Activated gamma-delta T cell treated with Interleukin-2 at 50 U/mL for 16 hours (primary cell): ENCODE results near the gene FCHO1.

ENCODE experiments used
- DNase-seq: peaks from one replicate; pipeline ENCODE4 v3.0.0-alpha.2; 2020

Gene FCHO1, protein sequence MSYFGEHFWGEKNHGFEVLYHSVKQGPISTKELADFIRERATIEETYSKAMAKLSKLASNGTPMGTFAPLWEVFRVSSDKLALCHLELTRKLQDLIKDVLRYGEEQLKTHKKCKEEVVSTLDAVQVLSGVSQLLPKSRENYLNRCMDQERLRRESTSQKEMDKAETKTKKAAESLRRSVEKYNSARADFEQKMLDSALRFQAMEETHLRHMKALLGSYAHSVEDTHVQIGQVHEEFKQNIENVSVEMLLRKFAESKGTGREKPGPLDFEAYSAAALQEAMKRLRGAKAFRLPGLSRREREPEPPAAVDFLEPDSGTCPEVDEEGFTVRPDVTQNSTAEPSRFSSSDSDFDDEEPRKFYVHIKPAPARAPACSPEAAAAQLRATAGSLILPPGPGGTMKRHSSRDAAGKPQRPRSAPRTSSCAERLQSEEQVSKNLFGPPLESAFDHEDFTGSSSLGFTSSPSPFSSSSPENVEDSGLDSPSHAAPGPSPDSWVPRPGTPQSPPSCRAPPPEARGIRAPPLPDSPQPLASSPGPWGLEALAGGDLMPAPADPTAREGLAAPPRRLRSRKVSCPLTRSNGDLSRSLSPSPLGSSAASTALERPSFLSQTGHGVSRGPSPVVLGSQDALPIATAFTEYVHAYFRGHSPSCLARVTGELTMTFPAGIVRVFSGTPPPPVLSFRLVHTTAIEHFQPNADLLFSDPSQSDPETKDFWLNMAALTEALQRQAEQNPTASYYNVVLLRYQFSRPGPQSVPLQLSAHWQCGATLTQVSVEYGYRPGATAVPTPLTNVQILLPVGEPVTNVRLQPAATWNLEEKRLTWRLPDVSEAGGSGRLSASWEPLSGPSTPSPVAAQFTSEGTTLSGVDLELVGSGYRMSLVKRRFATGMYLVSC

DNA sequence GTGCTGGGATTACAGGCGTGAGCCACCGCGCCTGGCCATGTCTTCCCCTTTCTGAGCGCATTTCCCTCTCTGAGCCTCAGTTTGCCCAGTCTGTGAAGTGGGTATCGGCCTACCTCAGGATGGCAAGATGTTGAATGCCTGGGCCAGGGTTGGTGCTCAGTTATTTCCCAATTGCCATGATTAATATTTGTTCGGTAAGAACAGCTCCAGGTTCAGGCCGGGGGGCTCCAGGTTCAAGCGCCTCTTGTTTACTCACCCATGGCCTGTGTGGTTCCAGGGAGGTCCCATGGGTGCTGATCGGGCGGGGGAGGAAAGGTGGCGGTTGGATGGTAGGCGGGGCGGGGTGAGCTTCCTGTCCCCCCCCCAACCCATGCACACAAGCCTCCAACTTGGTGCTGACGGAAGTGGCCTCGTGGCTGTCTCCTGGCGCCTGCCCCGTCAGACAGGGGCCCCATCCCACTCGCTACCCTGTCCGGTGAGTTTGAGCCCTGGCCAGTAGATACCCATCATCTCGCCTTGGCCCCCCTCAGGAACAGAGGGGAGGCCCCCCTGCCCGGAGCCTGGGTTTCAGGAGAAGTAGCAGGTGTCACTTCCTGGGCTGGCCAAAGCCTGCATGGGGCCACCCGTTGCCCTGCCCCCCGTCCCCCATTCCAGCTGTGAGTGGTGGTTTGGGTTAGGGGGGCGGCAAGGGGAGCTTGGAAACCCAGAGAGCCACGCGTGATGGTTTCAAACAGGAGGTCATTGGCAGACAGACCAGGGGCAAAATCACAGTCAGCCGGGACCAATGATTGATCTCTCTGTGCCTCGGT is at the start of gene FCHO1:
Gene FCHO1, plus strand, starts transcription at position 375 of the 809 bp plus-strand sequence. CDS start 3,688 bp downstream, outside the sequence.
- peak; percentile 90 for DNase-seq

DNA sequence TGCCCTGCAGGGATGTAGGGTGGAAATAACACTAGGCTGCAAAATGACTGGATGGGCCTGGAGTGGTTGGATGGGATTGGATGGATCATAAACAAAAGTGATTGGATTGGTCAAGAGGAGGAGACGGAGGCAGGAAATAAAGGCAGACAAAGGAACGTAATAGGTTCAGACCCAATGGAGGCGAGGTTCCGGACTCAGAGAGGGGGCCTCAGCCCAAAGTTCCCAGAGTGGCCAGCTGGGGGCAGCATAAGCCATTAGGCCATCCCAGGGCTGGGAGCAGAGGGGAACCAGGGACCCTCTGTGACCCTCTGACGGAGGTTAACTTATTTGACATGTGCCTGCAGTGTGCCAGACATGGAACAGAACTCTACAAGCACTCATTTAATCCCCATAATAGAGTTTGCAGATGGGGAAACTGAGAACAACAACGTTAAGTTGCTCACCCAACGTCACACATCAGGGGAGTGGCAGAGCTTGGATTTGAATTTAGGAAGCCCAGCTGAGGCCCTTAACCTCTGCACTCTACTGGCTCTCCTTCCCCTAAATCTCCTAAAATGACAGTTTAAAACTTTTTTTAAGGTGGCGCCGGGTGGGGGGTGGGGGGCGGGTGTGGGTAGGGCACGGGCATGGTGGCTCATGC is 47.3 kb upstream of the FCHO1 start:
- DNase-seq: peak; percentile 72

DNA sequence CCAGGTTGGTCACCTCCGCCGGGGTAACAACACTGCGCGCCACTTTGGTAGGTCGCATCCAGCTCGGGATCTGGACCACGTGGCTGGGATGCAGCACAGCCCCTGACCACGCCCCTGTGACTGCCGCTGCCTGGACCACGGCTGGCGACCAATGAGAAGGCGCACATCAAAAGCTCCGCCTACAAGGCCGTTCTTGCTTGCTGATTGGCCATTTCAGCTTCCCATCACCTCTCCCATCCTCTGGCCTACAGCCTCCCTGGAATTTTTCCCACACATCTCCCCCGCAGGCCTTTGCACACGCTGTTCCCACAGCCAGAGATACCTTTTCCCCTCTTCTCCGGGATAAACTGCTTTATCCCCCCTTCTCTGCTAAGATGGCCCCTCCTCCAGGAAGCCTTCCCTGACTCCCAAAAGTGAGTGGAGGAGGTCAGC is 44.5 kb upstream of the FCHO1 start:
- no peak for DNase-seq

DNA sequence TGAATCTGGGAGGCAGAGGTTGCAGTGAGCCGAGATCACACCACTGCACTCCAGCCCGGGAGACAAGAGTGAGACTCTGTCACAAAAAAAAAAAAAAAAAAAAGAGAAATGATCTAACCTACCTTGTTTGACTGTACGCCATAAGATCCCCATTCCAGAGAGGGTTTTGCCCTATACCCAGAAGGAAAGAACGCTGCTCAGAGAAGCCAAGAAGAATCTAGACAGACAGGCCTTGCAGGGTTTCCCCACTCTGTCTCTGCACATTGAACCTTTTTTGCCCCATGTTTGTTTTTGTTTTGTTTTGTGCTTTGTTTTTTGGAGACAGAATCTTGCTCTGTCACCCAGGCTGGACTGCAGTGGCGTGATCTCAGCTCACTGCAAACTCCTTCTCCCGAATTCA is 39.4 kb upstream of the FCHO1 start:
- no peak for DNase-seq

DNA sequence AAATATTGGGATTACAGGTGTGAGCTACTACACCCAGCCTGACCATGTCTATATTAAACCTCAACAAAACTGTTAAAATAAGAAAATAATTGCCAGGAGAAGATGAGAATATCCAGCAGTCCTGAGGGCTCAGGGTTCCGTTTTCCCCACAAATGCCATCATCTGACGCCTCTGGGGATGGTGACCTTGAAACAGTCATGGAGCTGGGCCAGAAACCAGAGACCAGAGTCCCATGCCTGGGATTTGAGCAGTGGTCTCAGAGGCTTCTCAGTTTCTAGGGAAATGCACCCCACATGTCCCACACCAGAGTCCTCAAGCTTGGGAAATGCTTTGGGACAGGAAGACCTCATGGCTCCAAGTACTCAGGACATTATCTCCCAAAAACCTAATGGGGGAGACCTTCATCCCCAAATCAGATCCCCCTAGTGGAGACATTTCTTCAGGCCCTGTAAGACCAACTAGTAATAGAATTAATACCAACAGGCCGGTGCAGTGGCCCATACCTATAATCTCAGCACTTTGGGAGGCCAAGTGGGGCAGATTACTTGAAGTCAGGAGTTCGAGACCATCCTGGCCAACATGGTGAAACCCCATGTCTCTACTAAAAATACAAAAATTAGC is 34.9 kb upstream of the FCHO1 start:
- no peak for DNase-seq

DNA sequence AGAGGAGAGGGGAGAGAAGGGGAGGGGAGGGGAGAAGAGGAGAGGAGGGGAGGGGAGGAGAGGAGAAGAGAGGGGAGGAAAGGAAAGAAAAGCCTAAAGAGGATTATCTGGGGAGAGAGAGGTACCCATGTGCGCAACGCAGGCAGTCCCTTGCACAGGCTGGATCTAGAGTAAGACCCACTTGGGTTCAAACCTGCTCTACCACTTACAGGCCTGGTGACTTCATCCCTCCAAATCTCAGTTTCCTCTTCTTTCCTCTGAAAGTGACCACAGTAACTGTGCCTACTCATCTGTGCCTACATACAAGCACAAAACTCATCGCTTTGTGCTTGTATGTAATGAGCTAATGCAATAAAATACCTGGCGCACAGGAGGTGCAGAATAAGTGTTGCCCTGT is 32.7 kb upstream of the FCHO1 start:
- DNase-seq: no peak

DNA sequence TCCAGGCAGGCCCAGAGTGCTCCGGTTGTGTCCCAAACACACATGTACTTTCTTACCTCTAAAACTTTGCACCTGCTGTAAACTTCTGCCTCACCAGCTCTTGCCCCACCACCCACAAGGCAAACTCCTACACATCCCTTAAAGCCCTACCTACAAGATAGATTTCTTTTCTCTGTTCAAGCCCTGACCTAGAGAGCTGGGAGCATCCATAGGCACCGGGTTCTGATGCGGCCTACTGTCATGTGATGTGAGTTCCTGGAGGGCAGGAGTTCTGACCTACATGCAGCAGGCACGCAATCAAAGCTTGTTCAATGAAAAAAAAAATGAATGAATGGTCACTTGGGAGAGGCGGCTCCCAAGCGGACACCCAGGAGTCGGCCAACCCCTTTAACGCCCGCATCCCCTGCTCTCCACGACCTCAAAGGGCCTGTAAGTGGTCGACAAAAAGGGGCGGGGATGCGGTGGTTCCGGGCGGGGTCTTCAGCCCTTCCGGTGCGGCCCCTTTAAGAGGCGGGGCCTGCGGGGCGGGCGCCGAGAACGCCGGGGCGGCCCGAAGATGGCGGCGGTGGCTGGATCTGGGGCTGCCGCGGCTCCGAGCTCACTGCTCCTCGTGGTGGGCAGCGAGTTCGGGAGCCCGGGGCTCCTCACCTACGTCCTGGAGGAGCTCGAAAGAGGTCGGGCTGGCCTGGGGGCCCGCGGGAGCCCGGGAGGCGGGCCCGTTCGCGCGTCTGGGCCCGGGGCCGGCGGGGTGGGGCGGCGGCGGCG is 32.1 kb upstream of the FCHO1 start, which contains the start of gene MAP1S:
Gene MAP1S, plus strand, starts transcription at position 534 of the 765 bp plus-strand sequence. Its CDS starts 23 bp downstream, at position 557.
- peak; percentile 50 for DNase-seq

DNA sequence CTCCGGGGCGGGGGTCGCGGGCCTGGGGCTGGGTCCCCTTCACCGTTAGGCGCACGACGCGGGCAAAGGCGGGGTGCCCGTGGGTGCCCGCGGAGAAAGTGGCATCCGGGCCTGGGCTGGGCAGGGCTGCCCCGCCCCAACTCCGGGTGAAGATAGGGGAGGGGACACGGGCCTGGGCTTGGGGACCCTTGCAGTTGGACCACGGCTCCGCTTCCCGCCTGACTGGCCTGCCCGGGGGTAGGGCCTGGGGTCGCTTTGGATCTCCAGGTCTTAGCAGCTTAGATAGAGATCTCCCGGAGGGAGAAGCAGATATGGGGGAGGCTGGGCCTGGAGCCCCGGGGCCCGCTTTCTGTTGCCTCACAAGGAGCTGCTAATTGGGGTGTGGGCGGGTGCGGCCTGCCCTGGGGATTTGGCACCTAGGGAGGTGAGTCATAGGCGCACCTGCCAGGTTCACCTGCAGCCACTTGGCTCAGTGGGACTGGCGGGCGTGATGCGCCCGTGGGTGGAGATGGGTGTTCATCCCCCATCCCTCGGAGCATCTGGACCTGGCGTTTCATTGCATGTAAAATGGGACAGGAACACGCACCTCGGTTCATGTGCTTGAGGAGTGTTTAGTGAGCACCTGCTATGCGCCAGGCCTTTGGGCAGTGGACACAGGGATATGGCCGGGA is 31.4 kb upstream of the FCHO1 start:
- DNase-seq: no peak

DNA sequence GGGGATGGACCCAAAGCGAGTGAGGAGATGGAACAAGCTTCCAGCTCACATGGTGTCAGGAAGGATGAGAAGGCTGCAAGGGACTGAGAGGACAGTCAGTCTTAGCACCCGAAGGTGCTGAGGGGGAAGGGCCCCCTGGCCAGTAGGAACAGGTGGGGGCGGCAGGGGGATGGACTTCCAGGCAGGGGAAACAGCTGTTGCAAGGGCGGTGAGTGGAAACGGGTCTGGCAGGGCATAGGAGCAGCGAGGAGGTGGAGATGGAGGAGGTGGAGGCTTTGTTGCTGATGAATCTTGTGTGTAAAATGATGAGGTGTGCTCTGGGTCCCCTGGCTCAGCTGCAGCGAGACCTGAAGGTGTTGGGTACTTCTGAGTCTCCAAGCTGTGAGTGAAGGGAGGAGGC is 30.8 kb upstream of the FCHO1 start:
- DNase-seq: no peak

DNA sequence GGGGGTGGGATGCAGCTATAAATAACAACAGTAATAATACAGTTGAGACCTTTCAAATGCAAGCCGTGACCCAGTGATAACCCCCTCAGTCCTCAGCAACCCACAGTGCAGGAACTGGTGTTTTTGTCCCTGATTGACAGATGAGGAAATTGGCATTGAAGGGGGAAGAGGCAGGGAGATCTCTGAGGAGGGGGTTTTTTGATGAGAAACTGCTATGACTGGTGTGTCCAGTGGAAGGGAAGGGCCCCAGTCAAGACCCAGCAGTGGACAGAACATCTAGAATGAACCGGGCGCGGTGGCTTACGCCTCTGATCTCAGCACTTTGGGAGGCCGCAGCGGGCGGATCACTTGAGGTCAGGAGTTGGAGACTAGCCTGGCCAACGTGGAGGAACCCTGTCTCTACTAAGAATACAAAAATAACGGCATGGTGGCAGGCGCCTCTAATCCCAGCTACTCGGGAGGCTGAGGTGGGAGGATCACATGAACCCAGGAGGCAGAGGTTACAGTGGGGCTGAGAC is 30.1 kb upstream of the FCHO1 start:
- DNase-seq: no peak

DNA sequence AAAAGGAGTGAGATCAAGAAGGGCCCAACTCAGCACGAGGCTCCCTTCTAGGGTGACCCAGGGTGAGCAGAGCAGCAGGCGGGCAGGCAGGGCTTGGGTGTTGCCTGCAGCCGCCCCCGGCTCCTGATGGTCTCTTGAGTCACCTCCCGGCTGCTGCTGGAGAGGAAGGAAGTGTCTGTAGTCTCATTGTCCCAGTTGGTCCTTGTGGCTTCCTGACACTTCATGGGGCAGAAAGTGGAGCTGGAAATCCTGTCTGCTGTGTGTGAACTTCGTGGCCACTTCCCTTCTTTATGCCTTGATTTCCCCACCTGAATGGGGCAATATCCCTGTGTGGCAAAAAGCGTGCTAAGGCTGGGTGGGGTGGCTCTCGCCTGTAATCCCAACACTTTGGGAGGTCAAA is 29.5 kb upstream of the FCHO1 start:
- no peak for DNase-seq

DNA sequence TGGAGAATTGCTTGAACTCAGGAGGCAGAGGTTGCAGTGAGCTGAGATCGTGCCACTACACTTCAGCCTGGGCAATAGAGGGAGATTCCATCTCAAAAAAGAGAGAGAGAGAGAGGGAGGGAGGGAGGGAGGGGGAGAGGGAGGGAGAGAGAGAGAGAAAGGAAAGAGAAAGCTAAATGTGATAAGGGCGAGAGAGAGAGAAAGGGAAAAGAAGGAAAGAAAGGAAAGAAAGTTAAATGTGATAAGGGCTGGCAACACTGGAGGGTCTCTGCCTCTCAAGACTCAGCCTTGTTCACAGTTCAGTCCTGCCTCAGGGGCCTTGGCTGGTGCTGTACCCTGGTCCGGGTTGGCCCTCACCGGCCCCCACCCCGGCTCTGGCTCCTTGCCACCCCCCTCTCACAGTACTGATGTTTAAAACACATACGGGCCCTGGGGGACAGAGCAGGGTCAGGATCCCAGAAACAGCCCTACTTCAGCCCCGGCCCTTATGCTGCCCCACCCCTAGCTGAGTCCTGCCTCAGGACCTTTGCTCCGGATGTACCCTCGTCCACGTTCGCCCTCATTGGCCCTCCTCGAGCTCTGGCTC is 28.5 kb upstream of the FCHO1 start:
- DNase-seq: no peak

DNA sequence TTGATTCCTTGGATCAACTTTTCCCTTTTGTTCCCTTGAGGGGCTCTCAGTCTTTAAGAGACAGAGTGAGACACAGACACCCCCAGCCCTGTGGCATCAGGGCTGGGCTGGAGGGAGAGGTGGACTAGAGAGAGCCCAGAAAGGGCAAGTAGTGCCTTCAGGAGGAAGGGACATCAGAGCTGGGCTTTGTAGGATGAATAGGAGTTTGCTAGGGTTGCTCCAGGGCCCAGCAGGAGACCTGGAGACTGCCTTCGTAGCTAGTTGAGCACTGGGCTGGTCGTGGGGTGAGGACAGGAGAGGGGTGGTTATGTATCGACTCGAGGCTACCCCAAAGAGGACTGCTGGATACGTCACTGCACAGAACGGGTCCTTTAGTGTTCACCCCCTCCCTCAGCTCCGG is 26.6 kb upstream of the FCHO1 start:
- no peak for DNase-seq

DNA sequence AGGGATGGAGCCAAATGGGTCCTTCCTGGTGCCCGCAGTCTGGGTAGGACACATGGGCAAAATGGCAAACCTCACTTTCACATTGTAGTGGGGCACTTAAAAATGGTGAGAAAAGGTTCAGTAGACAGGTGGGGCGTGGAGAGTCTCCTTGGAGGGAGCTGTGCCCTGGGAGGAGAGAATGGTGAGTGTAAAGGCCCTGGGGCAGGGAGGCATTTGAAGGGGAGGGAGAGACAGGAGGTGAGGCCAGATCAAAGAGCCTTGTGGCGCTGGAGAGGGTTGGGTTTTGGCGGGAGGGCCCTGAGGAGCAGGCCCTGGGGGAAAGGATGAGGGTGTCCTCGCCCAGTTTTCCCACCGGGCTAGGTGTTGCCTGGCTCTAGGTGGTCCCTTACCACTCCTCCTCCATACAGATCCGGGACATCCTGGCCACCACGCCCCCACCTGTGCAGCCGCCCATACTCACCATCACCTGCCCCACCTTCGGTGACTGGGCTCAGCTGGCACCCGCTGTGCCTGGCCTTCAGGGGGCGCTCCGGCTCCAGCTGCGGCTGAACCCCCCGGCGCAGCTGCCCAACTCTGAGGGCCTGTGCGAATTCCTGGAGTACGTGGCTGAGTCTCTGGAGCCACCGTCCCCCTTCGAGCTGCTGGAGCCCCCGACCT is 25.7 kb upstream of the FCHO1 start:
- DNase-seq: no peak

DNA sequence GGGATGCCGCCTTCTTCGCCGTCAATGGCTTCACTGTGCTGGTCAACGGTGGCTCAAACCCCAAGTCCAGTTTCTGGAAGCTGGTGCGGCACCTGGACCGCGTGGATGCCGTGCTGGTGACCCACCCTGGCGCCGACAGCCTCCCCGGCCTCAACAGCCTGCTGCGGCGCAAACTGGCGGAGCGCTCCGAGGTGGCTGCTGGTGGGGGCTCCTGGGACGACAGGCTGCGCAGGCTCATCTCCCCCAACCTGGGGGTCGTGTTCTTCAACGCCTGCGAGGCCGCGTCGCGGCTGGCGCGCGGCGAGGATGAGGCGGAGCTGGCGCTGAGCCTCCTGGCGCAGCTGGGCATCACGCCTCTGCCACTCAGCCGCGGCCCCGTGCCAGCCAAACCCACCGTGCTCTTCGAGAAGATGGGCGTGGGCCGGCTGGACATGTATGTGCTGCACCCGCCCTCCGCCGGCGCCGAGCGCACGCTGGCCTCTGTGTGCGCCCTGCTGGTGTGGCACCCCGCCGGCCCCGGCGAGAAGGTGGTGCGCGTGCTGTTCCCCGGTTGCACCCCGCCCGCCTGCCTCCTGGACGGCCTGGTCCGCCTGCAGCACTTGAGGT is 25.0 kb upstream of the FCHO1 start:
- DNase-seq: no peak

DNA sequence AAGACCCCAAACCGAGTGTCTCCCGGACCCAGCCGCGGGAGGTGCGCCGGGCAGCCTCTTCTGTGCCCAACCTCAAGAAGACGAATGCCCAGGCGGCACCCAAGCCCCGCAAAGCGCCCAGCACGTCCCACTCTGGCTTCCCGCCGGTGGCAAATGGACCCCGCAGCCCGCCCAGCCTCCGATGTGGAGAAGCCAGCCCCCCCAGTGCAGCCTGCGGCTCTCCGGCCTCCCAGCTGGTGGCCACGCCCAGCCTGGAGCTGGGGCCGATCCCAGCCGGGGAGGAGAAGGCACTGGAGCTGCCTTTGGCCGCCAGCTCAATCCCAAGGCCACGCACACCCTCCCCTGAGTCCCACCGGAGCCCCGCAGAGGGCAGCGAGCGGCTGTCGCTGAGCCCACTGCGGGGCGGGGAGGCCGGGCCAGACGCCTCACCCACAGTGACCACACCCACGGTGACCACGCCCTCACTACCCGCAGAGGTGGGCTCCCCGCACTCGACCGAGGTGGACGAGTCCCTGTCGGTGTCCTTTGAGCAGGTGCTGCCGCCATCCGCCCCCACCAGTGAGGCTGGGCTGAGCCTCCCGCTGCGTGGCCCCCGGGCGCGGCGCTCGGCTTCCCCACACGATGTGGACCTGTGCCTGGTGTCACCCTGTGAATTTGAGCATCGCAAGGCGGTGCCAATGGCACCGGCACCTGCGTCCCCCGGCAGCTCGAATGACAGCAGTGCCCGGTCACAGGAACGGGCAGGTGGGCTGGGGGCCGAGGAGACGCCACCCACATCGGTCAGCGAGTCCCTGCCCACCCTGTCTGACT is 24.1 kb upstream of the FCHO1 start:
- DNase-seq: no peak

DNA sequence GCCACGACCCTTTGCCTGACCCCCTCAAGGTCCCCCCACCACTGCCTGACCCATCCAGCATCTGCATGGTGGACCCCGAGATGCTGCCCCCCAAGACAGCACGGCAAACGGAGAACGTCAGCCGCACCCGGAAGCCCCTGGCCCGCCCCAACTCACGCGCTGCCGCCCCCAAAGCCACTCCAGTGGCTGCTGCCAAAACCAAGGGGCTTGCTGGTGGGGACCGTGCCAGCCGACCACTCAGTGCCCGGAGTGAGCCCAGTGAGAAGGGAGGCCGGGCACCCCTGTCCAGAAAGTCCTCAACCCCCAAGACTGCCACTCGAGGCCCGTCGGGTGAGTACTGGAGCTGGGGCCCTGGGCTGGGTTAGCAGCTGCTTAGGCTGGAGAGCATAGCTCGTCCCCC is 23.4 kb upstream of the FCHO1 start:
- no peak for DNase-seq

DNA sequence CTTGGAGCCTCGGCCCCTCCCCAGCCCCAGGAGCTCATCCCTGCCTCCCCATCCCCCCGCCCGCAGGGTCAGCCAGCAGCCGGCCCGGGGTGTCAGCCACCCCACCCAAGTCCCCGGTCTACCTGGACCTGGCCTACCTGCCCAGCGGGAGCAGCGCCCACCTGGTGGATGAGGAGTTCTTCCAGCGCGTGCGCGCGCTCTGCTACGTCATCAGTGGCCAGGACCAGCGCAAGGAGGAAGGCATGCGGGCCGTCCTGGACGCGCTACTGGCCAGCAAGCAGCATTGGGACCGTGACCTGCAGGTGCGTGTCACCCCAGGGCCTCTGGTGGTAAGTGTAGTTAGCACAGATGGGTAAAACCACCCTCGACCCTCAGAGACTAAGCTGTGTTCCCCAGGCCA is 18.1 kb upstream of the FCHO1 start:
- DNase-seq: no peak
